ENCODE data around the gene PTMA.

DNA sequence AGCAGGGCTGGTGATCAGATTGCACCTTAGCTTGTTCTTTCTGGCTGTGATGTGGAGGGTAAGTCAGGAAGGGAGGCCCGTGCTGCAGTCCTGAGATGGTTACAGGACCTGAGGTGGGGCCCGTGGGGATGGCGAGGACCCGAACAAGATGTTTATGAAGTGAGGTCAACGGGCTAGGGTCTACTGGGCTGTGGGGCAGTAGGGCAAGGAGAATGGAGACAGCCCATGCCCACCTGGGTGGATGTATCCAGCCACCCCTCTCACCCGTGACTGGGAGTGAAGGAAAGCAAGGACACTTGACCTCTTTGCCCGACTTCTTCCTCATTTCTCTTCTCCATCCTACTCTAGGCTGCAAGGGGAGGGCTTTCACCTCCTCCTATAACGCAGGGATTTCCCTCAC, 18.0 kb downstream of the PTMA start:
- no peak for TF ChIP-seq CTCF (IDR thresholded peaks at IDR 0.05; ENCODE audit: poor library complexity)
- no peak for TF ChIP-seq EZH2 (IDR thresholded peaks at IDR 0.05; ENCODE audit: borderline replicate concordance)
- TF ChIP-seq EZH2phosphoT487 (IDR thresholded peaks at IDR 0.05; ENCODE audit: low read depth, severe bottlenecking, unreplicated experiment), result no peak

Measured in hepatocyte (in vitro differentiated cells).